Mucosa of rectum (tissue), 2 donors: Measurements from ENCODE around the gene CYYR1.
A peak's percentile ranks its signal among the peaks of the same experiment; 100 is the strongest.

Source experiments
- H3K27ac ChIP-seq, 2 donors: one replicate each; pipeline ENCODE4 v1.7.0; 2013; ENCODE audit warnings: inconsistent platforms in 2 of 2, low read depth in 2 of 2, low read length in 2 of 2
- H3K27me3 ChIP-seq, 2 donors: one replicate each; pipeline ENCODE4 v1.7.0; 2013; ENCODE audit warnings: low read length in 2 of 2; ENCODE audit not compliant: control insufficient read depth in 2 of 2, insufficient read depth in 2 of 2
- H3K36me3 ChIP-seq, 2 donors: one replicate each; pipeline ENCODE4 v1.7.0; 2013; ENCODE audit warnings: low read length in 2 of 2; ENCODE audit not compliant: control insufficient read depth in 2 of 2, insufficient read depth in 2 of 2
- H3K4me1 ChIP-seq, 2 donors: one replicate each; pipeline ENCODE4 v1.7.0; 2013; ENCODE audit warnings: low read length in 2 of 2, mild to moderate bottlenecking in 1 of 2; ENCODE audit not compliant: control insufficient read depth in 2 of 2, insufficient read depth in 2 of 2
- H3K4me3 ChIP-seq, 2 donors: one replicate each; pipeline ENCODE4 v1.7.0; 2013; ENCODE audit warnings: low read length in 2 of 2
- H3K9ac ChIP-seq, 2 donors: one replicate each; pipeline ENCODE4 v1.7.0; 2013; ENCODE audit warnings: low read length in 2 of 2, low read depth in 1 of 2, mild to moderate bottlenecking in 1 of 2
- H3K9me3 ChIP-seq, 2 donors: one replicate each; pipeline ENCODE4 v1.7.0; 2013; ENCODE audit warnings: low read length in 2 of 2; ENCODE audit not compliant: control insufficient read depth in 2 of 2
- donor health status: healthy.
- donor health status: Normal muscosa, but diverticular disease.

Gene CYYR1

DNA sequence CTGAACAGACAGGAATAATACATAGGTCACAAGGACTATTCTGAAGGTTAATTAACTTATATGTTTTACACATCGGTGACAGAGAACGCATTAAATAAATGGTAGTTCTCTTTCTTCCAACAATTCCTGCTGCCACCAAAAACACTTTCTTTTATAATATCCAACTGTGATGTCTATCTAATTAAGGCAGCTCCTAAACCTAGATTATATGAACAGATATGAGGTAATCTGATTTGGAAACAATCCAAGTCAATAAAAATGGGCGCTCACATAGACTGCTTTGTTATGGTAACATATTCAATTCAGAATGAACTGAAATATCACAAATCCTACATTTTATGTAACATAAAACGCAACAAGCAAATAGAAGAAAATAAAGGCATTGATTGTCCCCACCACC is 16.0 kb downstream of the CYYR1 start:
- no peaks in the 10 kb centered on the region for H3K27me3 ChIP-seq
- no peak overlapping the region for H3K27ac ChIP-seq
- no peaks in the 10 kb centered on the region for H3K36me3 ChIP-seq
- H3K4me1 ChIP-seq: no peaks in the 10 kb centered on the region
- H3K9me3 ChIP-seq: no peaks in the 10 kb centered on the region
- no peak overlapping the region for H3K4me3 ChIP-seq
- H3K9ac ChIP-seq: no peak overlapping the region

- no peaks in the 10 kb centered on the region for H3K36me3 ChIP-seq
- no peak overlapping the region for H3K9ac ChIP-seq
- no peak overlapping the region for H3K4me3 ChIP-seq
- H3K27me3 ChIP-seq: no peaks in the 10 kb centered on the region
- H3K4me1 ChIP-seq: no peaks in the 10 kb centered on the region
- no peaks in the 10 kb centered on the region for H3K9me3 ChIP-seq
- no peak overlapping the region for H3K27ac ChIP-seq
These were observed 17.4 kb downstream of the CYYR1 start for GRCh38 chr21:26555540-26556146.

DNA sequence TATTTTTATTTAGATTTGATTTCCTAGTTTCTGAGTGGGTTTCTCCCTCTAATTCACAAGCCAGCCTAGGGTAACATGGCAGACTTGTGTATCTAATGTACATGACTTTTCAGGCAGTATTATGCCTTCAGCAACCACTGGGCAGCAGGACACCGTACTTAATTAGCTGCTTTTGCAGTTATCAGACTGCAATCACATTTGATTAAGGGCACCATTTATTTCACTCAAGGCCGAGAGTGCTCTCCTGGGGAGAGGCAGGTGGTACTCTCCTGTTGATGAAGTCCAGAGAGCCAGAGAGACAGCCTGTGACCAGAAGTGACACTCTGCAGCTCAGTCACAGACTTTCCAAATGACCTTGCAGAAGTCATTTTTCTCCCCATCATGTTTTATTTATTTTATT is 18.7 kb downstream of the CYYR1 start:
- Histone ChIP-seq H3K27me3 (no peaks in the 10 kb centered on the region), H3K9me3 (no peaks in the 10 kb centered on the region), H3K9ac (no peak overlapping the region), H3K36me3 (no peaks in the 10 kb centered on the region), H3K4me1 (no peaks in the 10 kb centered on the region), H3K4me3 (no peak overlapping the region), H3K27ac (no peak overlapping the region)

DNA sequence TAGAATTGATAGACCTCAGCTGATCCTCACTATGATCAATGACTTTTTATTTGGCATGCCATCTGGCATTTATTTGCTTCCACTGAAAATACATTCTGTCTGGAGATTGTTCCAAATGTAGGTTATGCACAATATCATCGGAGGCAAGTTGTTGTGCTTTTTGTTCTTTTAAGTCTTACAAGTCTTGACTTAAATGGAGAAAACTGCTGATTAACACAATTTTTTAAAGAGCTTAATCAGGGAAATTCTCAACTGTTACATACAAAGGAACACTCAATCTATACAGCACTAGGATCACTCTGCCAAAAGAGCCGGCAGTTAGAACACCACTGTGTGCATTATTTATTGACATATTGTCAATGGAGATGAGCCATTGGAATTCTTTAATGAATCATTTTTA is 19.2 kb downstream of the CYYR1 start:
- H3K36me3 ChIP-seq: no peaks in the 10 kb centered on the region
- no peak overlapping the region for H3K4me3 ChIP-seq
- no peaks in the 10 kb centered on the region for H3K9me3 ChIP-seq
- H3K4me1 ChIP-seq: no peaks in the 10 kb centered on the region
- no peaks in the 10 kb centered on the region for H3K27me3 ChIP-seq
- no peak overlapping the region for H3K9ac ChIP-seq
- H3K27ac ChIP-seq: no peak overlapping the region

DNA sequence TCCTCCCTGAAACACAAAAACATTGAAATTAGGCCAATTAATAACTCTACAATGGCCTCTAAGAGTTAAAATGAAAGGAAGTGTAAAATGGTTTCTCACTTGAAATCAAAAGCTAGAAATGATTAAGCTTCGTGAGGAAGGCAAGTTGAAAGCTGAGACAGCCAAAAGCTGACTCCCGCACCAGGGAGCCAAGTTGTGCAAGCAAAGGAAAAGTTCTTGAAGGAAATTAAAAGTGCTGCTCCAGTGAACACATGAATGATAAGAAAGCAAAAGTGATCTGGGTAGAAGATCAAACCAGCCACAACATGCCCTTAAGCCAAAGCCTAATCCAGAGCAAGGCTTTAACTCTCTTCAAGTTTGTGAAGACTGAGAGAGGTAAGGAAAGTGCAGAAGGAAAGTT is 22.8 kb downstream of the CYYR1 start:
- Histone ChIP-seq H3K27me3 (no peaks in the 10 kb centered on the region), H3K27ac (no peak overlapping the region), H3K4me1 (no peaks in the 10 kb centered on the region), H3K9me3 (no peaks in the 10 kb centered on the region), H3K36me3 (no peaks in the 10 kb centered on the region), H3K4me3 (no peak overlapping the region), H3K9ac (no peak overlapping the region)

DNA sequence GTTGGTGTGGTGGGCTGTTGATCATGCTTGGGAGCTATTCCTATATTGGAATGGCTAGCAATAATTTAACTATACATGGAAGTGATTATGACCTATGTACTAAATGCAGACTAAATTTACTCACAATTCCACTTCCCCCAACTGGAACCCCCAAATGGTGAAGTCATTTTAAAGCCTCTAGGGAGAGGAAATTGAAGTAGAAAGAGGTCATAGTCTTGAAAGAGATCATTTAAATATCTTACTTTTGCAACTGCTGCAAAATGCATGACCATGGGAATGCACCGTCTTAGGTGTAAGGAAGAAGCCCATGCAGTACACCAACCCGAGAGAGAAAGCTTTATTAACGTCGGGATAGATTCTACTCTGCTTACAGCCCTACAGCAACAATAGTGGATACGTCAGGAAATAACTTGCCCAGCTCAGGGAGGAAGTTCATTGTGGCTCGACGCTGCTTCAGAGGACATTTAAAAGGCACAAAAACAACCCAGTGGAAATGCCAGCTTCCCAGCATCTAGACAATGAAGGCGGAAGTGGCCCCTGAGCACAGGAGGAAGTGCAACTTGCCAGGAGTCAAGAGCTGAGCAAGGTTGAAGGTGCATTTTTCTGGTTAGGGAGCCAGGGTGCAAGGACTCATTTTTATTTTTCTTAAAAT is 26.5 kb downstream of the CYYR1 start:
- Histone ChIP-seq H3K9ac (no peak overlapping the region), H3K9me3 (no peaks in the 10 kb centered on the region), H3K27ac (peak overlapping the region in 1 of 2 donors; percentile 5), H3K4me1 (no peaks in the 10 kb centered on the region), H3K36me3 (no peaks in the 10 kb centered on the region), H3K4me3 (no peak overlapping the region), H3K27me3 (no peaks in the 10 kb centered on the region)

DNA sequence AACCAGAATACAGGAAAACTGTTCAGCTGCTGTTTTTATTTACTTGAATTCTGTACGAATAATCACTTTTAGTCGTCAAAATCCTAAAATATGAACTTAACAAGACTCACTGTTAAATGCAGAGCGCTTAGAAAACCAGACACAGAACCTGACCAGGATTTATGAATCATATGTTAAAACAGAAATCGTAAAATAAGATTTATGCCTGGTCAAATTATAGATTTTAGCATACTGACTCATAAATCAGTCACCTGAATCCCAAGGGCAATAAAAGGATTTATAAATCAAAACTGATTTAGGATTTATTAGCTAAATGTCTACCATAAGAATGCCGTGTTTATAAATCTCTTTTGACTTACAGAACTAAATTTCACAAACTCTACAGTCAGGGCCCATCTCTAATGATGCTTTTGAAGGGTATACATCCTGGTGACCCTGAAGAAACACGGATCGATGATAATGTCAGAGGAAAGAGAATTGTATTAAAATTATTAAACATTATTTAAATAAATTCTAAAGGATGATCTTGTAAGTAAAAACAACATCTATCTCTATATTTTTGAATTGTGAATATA is 28.8 kb downstream of the CYYR1 start:
- no peak overlapping the region for H3K4me3 ChIP-seq
- H3K9me3 ChIP-seq: no peaks in the 10 kb centered on the region
- no peak overlapping the region for H3K27ac ChIP-seq
- no peaks in the 10 kb centered on the region for H3K36me3 ChIP-seq
- no peaks in the 10 kb centered on the region for H3K27me3 ChIP-seq
- H3K4me1 ChIP-seq: no peaks in the 10 kb centered on the region
- no peak overlapping the region for H3K9ac ChIP-seq

DNA sequence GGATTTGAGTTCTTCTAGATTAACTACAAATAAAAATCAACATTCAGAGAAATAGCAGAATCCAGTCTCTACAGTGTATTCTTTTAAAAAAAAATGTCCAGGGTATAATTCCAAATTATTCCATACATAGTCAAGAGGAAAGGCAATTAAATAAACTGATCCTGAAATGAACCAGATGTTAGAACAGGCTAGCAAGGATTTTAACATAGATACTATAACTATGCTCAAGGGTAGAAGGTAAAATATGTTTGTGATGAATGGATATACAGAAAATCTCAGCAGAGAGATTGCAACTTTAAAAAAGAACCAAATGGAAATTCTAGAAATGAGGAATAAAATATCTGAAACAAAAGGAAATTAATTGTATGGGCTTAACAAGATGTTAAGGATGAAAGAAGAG is 32.4 kb downstream of the CYYR1 start:
- Histone ChIP-seq H3K9ac (no peak overlapping the region), H3K27me3 (no peaks in the 10 kb centered on the region), H3K4me1 (no peaks in the 10 kb centered on the region), H3K36me3 (no peaks in the 10 kb centered on the region), H3K27ac (no peak overlapping the region), H3K4me3 (no peak overlapping the region), H3K9me3 (no peaks in the 10 kb centered on the region)

DNA sequence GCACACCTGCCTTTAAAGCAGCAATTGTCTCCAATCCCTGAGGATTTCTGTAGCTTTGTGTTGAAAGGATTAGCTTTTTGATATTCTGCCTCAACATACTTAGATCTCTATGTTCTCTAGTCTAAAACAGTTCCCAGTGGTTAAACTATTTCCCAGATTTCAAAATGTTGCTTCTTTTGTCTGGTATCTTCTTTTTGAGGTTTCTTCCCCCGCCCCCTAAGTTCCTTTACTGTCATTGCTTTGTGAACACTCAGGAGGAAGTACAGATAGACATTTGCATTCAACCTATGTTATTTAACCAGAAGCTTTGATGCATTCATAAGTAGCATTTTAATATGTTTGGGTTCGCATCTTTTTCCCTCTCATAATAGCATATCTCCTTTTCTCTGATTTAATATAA is 33.5 kb downstream of the CYYR1 start:
- H3K27ac ChIP-seq: no peak overlapping the region
- H3K9ac ChIP-seq: no peak overlapping the region
- no peak overlapping the region for H3K4me3 ChIP-seq
- H3K9me3 ChIP-seq: no peaks in the 10 kb centered on the region
- H3K36me3 ChIP-seq: no peaks in the 10 kb centered on the region
- no peaks in the 10 kb centered on the region for H3K4me1 ChIP-seq
- H3K27me3 ChIP-seq: no peaks in the 10 kb centered on the region

DNA sequence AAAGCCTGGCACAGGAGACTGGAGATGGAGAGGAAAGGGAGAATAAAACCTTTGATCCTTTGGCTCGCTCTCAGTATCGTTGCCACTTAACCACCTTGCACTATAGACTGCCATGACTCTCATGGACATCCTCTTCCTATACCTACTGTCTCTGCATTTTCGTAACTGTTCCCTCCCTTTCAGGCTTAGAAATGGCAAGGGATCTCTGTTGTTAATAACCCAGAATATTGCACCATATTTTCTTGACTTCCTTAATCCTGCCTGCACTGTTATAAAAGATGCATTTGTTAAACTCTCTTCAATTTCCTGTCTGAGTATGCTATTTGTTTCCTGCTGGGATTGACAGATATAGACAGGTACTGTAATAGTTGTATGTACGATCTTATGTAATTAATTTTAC is 38.6 kb downstream of the CYYR1 start:
- no peak overlapping the region for H3K4me3 ChIP-seq
- H3K27me3 ChIP-seq: no peaks in the 10 kb centered on the region
- H3K9ac ChIP-seq: no peak overlapping the region
- H3K9me3 ChIP-seq: no peaks in the 10 kb centered on the region
- no peaks in the 10 kb centered on the region for H3K36me3 ChIP-seq
- no peaks in the 10 kb centered on the region for H3K4me1 ChIP-seq
- H3K27ac ChIP-seq: no peak overlapping the region
